Transverse colon (tissue), 4 donors: Measurements from ENCODE around the gene BRPF3. TPM values are rescaled to one million over a fixed set of nuclear protein-coding genes. Genes with fewer than 3 reads are reported as not detected.

ENCODE experiments used
- DNase-seq: peaks from one replicate; pipeline ENCODE4 v3.0.0-alpha.2; 2019
- H3K27ac ChIP-seq, 4 donors: fragments of 200-600 bp; sonication (generic); 2 replicates each; pipeline ENCODE4 v1.5.1; 2016 to 2018; ENCODE audit warnings: inconsistent platforms in 4 of 4
- H3K27me3 ChIP-seq: fragments of 200-600 bp; sonication (generic); 2 replicates; pipeline ENCODE4 v1.5.1; 2017; ENCODE audit warnings: inconsistent platforms
- H3K36me3 ChIP-seq, 4 donors: fragments of 200-600 bp; sonication (generic); 2 replicates each; pipeline ENCODE4 v1.5.1; 2017 to 2019; ENCODE audit warnings: inconsistent platforms in 4 of 4
- H3K4me1 ChIP-seq, 4 donors: fragments of 200-600 bp; sonication (generic); 2 replicates each; pipeline ENCODE4 v1.5.1; 2017 to 2020; ENCODE audit warnings: inconsistent platforms in 4 of 4
- H3K4me3 ChIP-seq, 4 donors: fragments of 200-600 bp; sonication (generic); 1 replicate in 1 of 4; 2 replicates in 3 of 4; pipeline versions ENCODE4 v1.5.1 to v1.6.1; 2017 to 2019; ENCODE audit warnings: inconsistent platforms in 4 of 4
- H3K9me3 ChIP-seq, 2 donors: fragments of 200-600 bp; sonication (generic); 2 replicates each; pipeline ENCODE4 v1.5.1; 2017 to 2019; ENCODE audit warnings: inconsistent platforms in 2 of 2
- CTCF ChIP-seq, 5 experiments: fragments of 200-600 bp in 3 of 5; fragments of 450-650 bp in 2 of 5; sonication (generic) in 3 of 5; IDR thresholded peaks; 1 replicate in 2 of 5; 2 replicates in 3 of 5; pipeline ENCODE4 v1.5.1; 2016 to 2017; ENCODE audit warnings: antibody characterized with exemption in 5 of 5, inconsistent platforms in 3 of 5, mild to moderate bottlenecking in 2 of 5, moderate library complexity in 1 of 5
- EP300 ChIP-seq: sonication (generic); formaldehyde crosslinking; IDR thresholded peaks from one replicate; pipeline ENCODE4 v1.6.1; 2017; ENCODE audit warnings: antibody characterized with exemption, low read depth
- POLR2A ChIP-seq: fragments of 450-650 bp; IDR thresholded peaks from one replicate; pipeline ENCODE4 v1.6.1; 2016; ENCODE audit warnings: antibody characterized with exemption, mild to moderate bottlenecking, moderate library complexity
- POLR2AphosphoS5 ChIP-seq, 3 donors: sonication (generic); formaldehyde crosslinking; IDR thresholded peaks; one replicate each; pipeline ENCODE4 v1.6.1; 2016; ENCODE audit warnings: antibody characterized with exemption in 3 of 3
- WGBS, 2 donors: methylation state at CpG; one replicate each; pipeline ENCODE4 v1.1.5; 2018; ENCODE audit warnings: low coverage in 1 of 2; 5-methylcytosine and 5-hydroxymethylcytosine counted together
- in situ Hi-C, 4 donors: fragments of 200-750 bp; cut with MboI; loops; one replicate each; pipeline versions ENCODE4 v1.15.0 to v1.15.1; 2017; ENCODE audit warnings: low sequenced_read_pairs in 3 of 4, low pct_ligation_motif_present in 1 of 4, low pct_unique_long_range_greater_than_20kb in 1 of 4
- intact Hi-C: fragments of 100-400 bp; cut with DNase I; formaldehyde crosslinking; loops from one replicate; pipeline ENCODE4 v1.15.1; 2023; ENCODE audit warnings: low total_unique reads
- total RNA-seq, 4 donors: library from RNA; depleted of rRNA; stranded (reverse); fragments of >200 nt; gene quantifications; one replicate each; pipeline ENCODE4 v1.1.0, GENCODE V29; 2016

The BRPF3 gene
- total RNA-seq, 4 donors from 2014 or later, result 74.8 to 209 (median 90.6) TPM

DNA sequence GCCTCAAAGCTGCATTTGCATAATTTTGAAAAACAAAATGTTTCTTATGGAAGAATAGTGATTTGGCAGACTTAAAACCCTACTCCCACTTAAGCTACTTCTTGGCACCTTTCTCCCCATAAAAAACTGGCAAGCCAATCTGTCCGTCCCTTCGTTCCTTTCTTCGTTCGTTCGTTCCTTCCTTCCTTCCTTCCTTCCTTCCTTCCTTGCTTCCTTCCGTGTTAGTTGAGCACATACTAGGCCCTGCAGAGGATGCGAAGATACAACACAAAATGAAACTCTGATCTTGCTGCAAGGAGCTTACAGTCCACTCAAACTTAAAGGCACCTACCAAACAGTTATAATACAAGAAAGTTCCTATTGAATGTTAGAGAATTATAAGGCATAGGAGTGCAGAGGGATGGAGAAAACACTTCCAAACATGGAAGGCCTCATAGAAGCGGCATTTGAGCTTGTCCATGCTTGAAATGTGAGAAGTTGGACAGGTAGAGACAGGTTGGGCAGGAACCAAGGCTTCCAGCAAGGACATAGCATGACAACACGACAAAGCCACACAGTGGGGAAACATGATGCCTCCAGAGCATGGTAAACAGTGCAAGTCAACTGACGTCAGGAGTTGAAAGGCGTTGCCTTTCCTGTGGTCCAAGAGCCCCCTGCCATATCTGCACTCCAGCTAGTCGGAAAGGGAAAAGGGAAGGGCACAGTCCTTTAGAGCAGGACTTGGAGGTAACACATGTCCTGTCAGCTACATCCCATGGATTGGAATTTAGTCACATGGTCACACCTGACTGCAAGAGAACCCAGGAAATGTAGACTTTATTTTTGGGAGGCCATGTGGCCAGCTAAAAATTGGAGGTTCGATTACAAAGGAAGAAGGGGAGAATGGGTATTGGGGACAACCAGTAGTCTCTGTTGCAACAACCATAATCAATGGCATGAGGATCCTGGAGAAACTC is 80.3 kb downstream of the BRPF3 start:
- TF ChIP-seq POLR2AphosphoS5 (IDR thresholded peaks at IDR 0.05) (no peak), CTCF (IDR thresholded peaks at IDR 0.05) (no peak), POLR2A (no peak), EP300 (no peak)
- 80 to 84% methylated on average over 11 to 13 of the region's 13 CpGs for WGBS, 2 donors
- H3K27me3 ChIP-seq, result peaks cover 2% of the 10 kb centered on the region
- no peak overlapping the region for H3K4me3 ChIP-seq
- H3K9me3 ChIP-seq, result no peaks in the 10 kb centered on the region
- no peak for DNase-seq
- in situ Hi-C loops (no loop called here), intact Hi-C loops (no loop called here)
- no peak overlapping the region for H3K27ac ChIP-seq
- no peaks in the 10 kb centered on the region for H3K36me3 ChIP-seq
- no peaks in the 10 kb centered on the region for H3K4me1 ChIP-seq

- DNase-seq, result no peak
- intact Hi-C loops, result no loop called here
- Histone ChIP-seq H3K4me1 (no peaks in the 10 kb centered on the region), H3K27me3 (peaks cover 6% of the 10 kb centered on the region), H3K27ac (no peak overlapping the region), H3K36me3 (no peaks in the 10 kb centered on the region), H3K9me3 (no peaks in the 10 kb centered on the region), H3K4me3 (no peak overlapping the region)
- in situ Hi-C loops, result no loop called here
- TF ChIP-seq CTCF (IDR thresholded peaks at IDR 0.05) (no peak), POLR2AphosphoS5 (IDR thresholded peaks at IDR 0.05) (no peak), POLR2A (no peak), EP300 (no peak)
- 69 to 100% methylated on average over 1 to 2 of the region's 2 CpGs for WGBS, 2 donors
Measured at GRCh38 chr6:36277946-36278470, 81.5 kb downstream of the BRPF3 start.

GRCh38 chr6:36280467-36280866 is 83.9 kb downstream of the BRPF3 start:
- Histone ChIP-seq H3K36me3 (no peaks in the 10 kb centered on the region), H3K9me3 (no peaks in the 10 kb centered on the region), H3K4me3 (no peak overlapping the region), H3K4me1 (no peaks in the 10 kb centered on the region), H3K27me3 (peaks cover 18% of the 10 kb centered on the region), H3K27ac (no peak overlapping the region)
- no peak for DNase-seq
- WGBS, 2 donors, result 63 to 83% methylated on average over 2 to 3 of the region's 3 CpGs
- in situ Hi-C loops, result no loop called here
- TF ChIP-seq POLR2AphosphoS5 (IDR thresholded peaks at IDR 0.05) (no peak), EP300 (no peak), CTCF (IDR thresholded peaks at IDR 0.05) (no peak), POLR2A (no peak)
- intact Hi-C loops, result no loop called here

- H3K27ac ChIP-seq, result no peak overlapping the region
- TF ChIP-seq POLR2A (no peak), POLR2AphosphoS5 (IDR thresholded peaks at IDR 0.05) (no peak), CTCF (IDR thresholded peaks at IDR 0.05) (no peak), EP300 (no peak)
- peaks cover 23% of the 10 kb centered on the region for H3K27me3 ChIP-seq
- 81 to 93% methylated on average over 3 to 4 of the region's 4 CpGs for WGBS, 2 donors
- no peaks in the 10 kb centered on the region for H3K4me1 ChIP-seq
- H3K9me3 ChIP-seq, result no peaks in the 10 kb centered on the region
- intact Hi-C loops (no loop called here), in situ Hi-C loops (no loop called here)
- H3K36me3 ChIP-seq, result no peaks in the 10 kb centered on the region
- no peak for DNase-seq
- no peak overlapping the region for H3K4me3 ChIP-seq
Measured at GRCh38 chr6:36280983-36281382, 84.4 kb downstream of the BRPF3 start.

Other genes with a start within 250 kb of the BRPF3 start
- gene SLC26A8, start 172.1 kb upstream of the BRPF3 start, total RNA-seq, result 1 to 10 TPM in 2 of 4 donors, not detected in 2; 1.1 to 2.6 TPM
- 100 to 1,000 TPM in 2 of 4 donors, 10 to 100 TPM in 2; 82.2 to 132 (median 112) TPM for gene MAPK14, start 168.9 kb upstream of the BRPF3 start, total RNA-seq
- gene MAPK13, start 66.2 kb upstream of the BRPF3 start, total RNA-seq, result 100 to 1,000 TPM in 3 of 4 donors, 10 to 100 TPM in 1; 67.7 to 200 (median 146) TPM
- 1 to 10 TPM in 1 of 4 donors, under 1 TPM in 1, not detected in 2; 0.79 to 1.1 TPM for gene PNPLA1, start 73.3 kb downstream of the BRPF3 start, total RNA-seq
- 10 to 100 TPM in 3 of 4 donors, 1 to 10 TPM in 1; 6.0 to 23.6 (median 14.1) TPM for gene BNIP5, start 140.1 kb downstream of the BRPF3 start, total RNA-seq
- gene ETV7, start 190.9 kb downstream of the BRPF3 start, total RNA-seq, result 1 to 10 TPM; 1.3 to 4.2 (median 3.0) TPM
- under 1 TPM in 1 of 4 donors, not detected in 3; 0.14 TPM for gene PXT1, start 246.1 kb downstream of the BRPF3 start, total RNA-seq
- gene KCTD20, start 246.3 kb downstream of the BRPF3 start, total RNA-seq, result 10 to 100 TPM; 23.2 to 61.9 (median 29.9) TPM